ENCODE measurements around the gene EHMT1.

DNA sequence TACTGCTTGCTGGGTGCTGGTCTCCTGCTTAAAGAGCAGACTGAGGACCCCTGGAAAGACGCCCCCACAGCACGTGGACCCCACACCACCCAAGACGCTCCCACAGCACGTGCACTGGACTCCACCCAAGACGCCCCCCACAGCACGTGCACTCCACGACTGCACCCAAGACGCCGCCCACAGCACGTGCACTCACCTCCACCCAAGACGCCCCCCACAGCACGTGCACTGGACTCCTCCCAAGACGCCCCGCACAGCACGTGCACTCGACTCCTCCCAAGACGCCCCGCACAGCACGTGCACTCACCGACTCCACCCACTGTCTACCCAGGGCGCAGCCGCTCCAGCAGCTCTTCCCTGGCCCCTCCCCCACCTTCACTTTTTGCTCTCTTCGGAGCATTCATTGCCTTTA, 50.5 kb downstream of the EHMT1 start:
- TF ChIP-seq, protein P1, sequence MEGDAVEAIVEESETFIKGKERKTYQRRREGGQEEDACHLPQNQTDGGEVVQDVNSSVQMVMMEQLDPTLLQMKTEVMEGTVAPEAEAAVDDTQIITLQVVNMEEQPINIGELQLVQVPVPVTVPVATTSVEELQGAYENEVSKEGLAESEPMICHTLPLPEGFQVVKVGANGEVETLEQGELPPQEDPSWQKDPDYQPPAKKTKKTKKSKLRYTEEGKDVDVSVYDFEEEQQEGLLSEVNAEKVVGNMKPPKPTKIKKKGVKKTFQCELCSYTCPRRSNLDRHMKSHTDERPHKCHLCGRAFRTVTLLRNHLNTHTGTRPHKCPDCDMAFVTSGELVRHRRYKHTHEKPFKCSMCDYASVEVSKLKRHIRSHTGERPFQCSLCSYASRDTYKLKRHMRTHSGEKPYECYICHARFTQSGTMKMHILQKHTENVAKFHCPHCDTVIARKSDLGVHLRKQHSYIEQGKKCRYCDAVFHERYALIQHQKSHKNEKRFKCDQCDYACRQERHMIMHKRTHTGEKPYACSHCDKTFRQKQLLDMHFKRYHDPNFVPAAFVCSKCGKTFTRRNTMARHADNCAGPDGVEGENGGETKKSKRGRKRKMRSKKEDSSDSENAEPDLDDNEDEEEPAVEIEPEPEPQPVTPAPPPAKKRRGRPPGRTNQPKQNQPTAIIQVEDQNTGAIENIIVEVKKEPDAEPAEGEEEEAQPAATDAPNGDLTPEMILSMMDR (IDR thresholded peaks at IDR 0.05 in 4 of 5, conservative IDR thresholded peaks at IDR 0.05 in 1 of 5) = no peak
- TF ChIP-seq POLR2A (IDR thresholded peaks at IDR 0.05) = no peak
